Caco-2 (cell line): Measurements from ENCODE around the gene ITPR3. TPM values are rescaled to one million over a fixed set of nuclear protein-coding genes. Genes with fewer than 3 reads are reported as not detected.
A peak's percentile ranks its signal among the peaks of the same experiment; 100 is the strongest.

Experiments used
- BruUV-seq: library from RNA; stranded (reverse); fragments of 400-500 nt; replicated peaks from 2 replicates; lab custom pipeline; 2021; lab: Mats Ljungman, UMichigan
- CTCF ChIA-PET: fragments of 300-600 bp; sonication (Branson Sonifier 250); formaldehyde crosslinking; loops from one replicate; lab custom pipeline; 2022; ENCODE audit warnings: antibody characterized with exemption; lab: Charles Lee
- POLR2A ChIA-PET: fragments of 300-600 bp; sonication (Branson Sonifier 250); formaldehyde crosslinking; loops from one replicate; lab custom pipeline; 2022; ENCODE audit warnings: antibody characterized with exemption; lab: Charles Lee
- DNase-seq, 2 experiments: peaks; one replicate each; pipeline versions ENCODE4 v3.0.0 to v3.0.0-alpha.2; 2020 to 2022
- H3K27me3 ChIP-seq: replicated peaks from 2 replicates; pipeline ENCODE4 v1.6.0; 2011; ENCODE audit warnings: low read length; ENCODE audit not compliant: control insufficient read depth, insufficient read depth
- H3K36me3 ChIP-seq: 2 replicates; pipeline ENCODE4 v1.5.1; 2011; ENCODE audit warnings: low read length; ENCODE audit not compliant: control insufficient read depth, insufficient read depth
- H3K4me1 ChIP-seq: fragments of 250-450 bp; sonication (Bioruptor Pico); 2 replicates; pipeline ENCODE4 v1.5.1; 2020; ENCODE audit warnings: mild to moderate bottlenecking
- H3K4me3 ChIP-seq: 2 replicates; pipeline ENCODE4 v1.5.1; 2011; ENCODE audit warnings: low read depth, mild to moderate bottlenecking, control low read depth, low read length
- H3K9me3 ChIP-seq: fragments of 250-450 bp; sonication (Bioruptor Pico); 2 replicates; pipeline ENCODE4 v1.5.1; 2020; ENCODE audit warnings: mild to moderate bottlenecking, moderate library complexity
- H3K27ac Mint-ChIP-seq: one replicate; pipeline ENCODE4 v1.8.0; 2022; ENCODE audit warnings: mixed read lengths; ENCODE audit not compliant: unreplicated experiment
- H3K27me3 Mint-ChIP-seq: one replicate; pipeline ENCODE4 v1.8.0; 2022; ENCODE audit warnings: mixed read lengths; ENCODE audit not compliant: insufficient read depth, unreplicated experiment
- H3K36me3 Mint-ChIP-seq: one replicate; pipeline ENCODE4 v1.8.0; 2022; ENCODE audit warnings: mild to moderate bottlenecking, mixed read lengths; ENCODE audit not compliant: insufficient read depth, unreplicated experiment
- H3K4me1 Mint-ChIP-seq: one replicate; pipeline ENCODE4 v1.8.0; 2022; ENCODE audit warnings: low read depth, mixed read lengths; ENCODE audit not compliant: unreplicated experiment
- H3K4me3 Mint-ChIP-seq: one replicate; pipeline ENCODE4 v1.8.0; 2022; ENCODE audit warnings: mild to moderate bottlenecking, moderate library complexity, mixed read lengths; ENCODE audit not compliant: unreplicated experiment
- H3K9me3 Mint-ChIP-seq: one replicate; pipeline ENCODE4 v1.8.0; 2022; ENCODE audit warnings: mixed read lengths; ENCODE audit not compliant: unreplicated experiment
- CTCF ChIP-seq, 2 experiments: fragments of 200-600 bp in 1 of 2; IDR thresholded peaks; 1 replicate in 1 of 2; 2 replicates in 1 of 2; pipeline versions ENCODE4 v1.5.1 to v1.8.0; 2011 to 2022; ENCODE audit warnings: antibody characterized with exemption in 1 of 2, control low read depth in 1 of 2, inconsistent platforms in 1 of 2, low read depth in 1 of 2, low read length in 1 of 2, mild to moderate bottlenecking in 1 of 2, moderate library complexity in 1 of 2; ENCODE audit not compliant: insufficient read depth in 1 of 2, severe bottlenecking in 1 of 2, unreplicated experiment in 1 of 2
- intact Hi-C: fragments of 100-400 bp; cut with micrococcal nuclease; formaldehyde crosslinking; loops from one replicate; pipeline ENCODE4 v1.10.0; 2022; ENCODE audit not compliant: unreplicated experiment
- total RNA-seq: library from RNA; stranded (reverse); gene quantifications from 2 replicates; pipeline ENCODE4 v1.2.3, GENCODE V29; 2022

Gene ITPR3
- total RNA-seq, 1 experiment from 2014 or later: 42.1 TPM

GRCh38 chr6:33623895-33624381 is 2.8 kb downstream of the ITPR3 start:
- ChIA-PET CTCF (interaction anchor here (1.0 to 1.5 kb wide), 2 partner anchors 8 to 138 kb away, joined by 3 read pairs; no protein-coding TSS in a partner anchor), POLR2A (interaction anchor here (0.5 kb wide), 1 partner anchor 1767 kb away, joined by 3 read pairs; no protein-coding TSS in a partner anchor)
- BruUV-seq: no TSS peak
- H3K4me1 Mint-ChIP-seq: peaks cover 40% of the 10 kb centered on the region
- Histone ChIP-seq H3K27me3 (no peaks in the 10 kb centered on the region), H3K36me3 (no peaks in the 10 kb centered on the region; the same call in 1 of the 2 replicates), H3K9me3 (no peaks in the 10 kb centered on the region), H3K4me1 (peaks cover 58% of the 10 kb centered on the region), H3K4me3 (peak overlapping the region; percentile 7)
- TF ChIP-seq CTCF (IDR thresholded peaks at IDR 0.05; ENCODE audit: insufficient read depth in 1 of 2, low read depth in 1 of 2, low read length in 1 of 2, severe bottlenecking in 1 of 2, unreplicated experiment in 1 of 2): no peak
- H3K4me3 Mint-ChIP-seq: peak overlapping the region; percentile 86
- intact Hi-C loops: loop anchor here (2.0 kb wide), 1 partner anchor 33 kb away; no protein-coding TSS in a partner anchor
- no peaks in the 10 kb centered on the region for H3K9me3 Mint-ChIP-seq
- peak in 1 of 2 experiments; percentile 43 for DNase-seq
- H3K27ac Mint-ChIP-seq: peak overlapping the region; percentile 69
- H3K36me3 Mint-ChIP-seq: peaks cover 7% of the 10 kb centered on the region
- no peaks in the 10 kb centered on the region for H3K27me3 Mint-ChIP-seq

- no peak for TF ChIP-seq CTCF (IDR thresholded peaks at IDR 0.05; ENCODE audit: insufficient read depth in 1 of 2, low read depth in 1 of 2, low read length in 1 of 2, severe bottlenecking in 1 of 2, unreplicated experiment in 1 of 2)
- Mint-ChIP-seq H3K27me3 (no peaks in the 10 kb centered on the region), H3K9me3 (no peaks in the 10 kb centered on the region), H3K4me3 (no peak overlapping the region), H3K36me3 (peaks cover 7% of the 10 kb centered on the region), H3K27ac (no peak overlapping the region), H3K4me1 (peaks cover 40% of the 10 kb centered on the region)
- CTCF ChIA-PET: no interaction called here
- H3K9me3 ChIP-seq: no peaks in the 10 kb centered on the region
- DNase-seq: no peak
- H3K27me3 ChIP-seq: no peaks in the 10 kb centered on the region
- no TSS peak for BruUV-seq
- intact Hi-C loops: no loop called here
- POLR2A ChIA-PET: no interaction called here
- no peak overlapping the region for H3K4me3 ChIP-seq
- peaks cover 55% of the 10 kb centered on the region for H3K4me1 ChIP-seq
- H3K36me3 ChIP-seq: no peaks in the 10 kb centered on the region; the same call in 1 of the 2 replicates
Observed at GRCh38 chr6:33624856-33625255, 3.7 kb downstream of the ITPR3 start.

- Mint-ChIP-seq H3K27me3 (no peaks in the 10 kb centered on the region), H3K27ac (peak overlapping the region; percentile 84), H3K36me3 (peaks cover 23% of the 10 kb centered on the region), H3K4me1 (peaks cover 54% of the 10 kb centered on the region), H3K4me3 (peak overlapping the region; percentile 49), H3K9me3 (no peaks in the 10 kb centered on the region)
- Histone ChIP-seq H3K4me1 (peaks cover 73% of the 10 kb centered on the region), H3K9me3 (no peaks in the 10 kb centered on the region), H3K36me3 (peaks cover 2% of the 10 kb centered on the region), H3K27me3 (no peaks in the 10 kb centered on the region), H3K4me3 (no peak overlapping the region)
- CTCF ChIA-PET: no interaction called here
- POLR2A ChIA-PET: no interaction called here
- peak; percentile 64 to 79 for DNase-seq
- BruUV-seq: no TSS peak
- intact Hi-C loops: no loop called here
- TF ChIP-seq CTCF (IDR thresholded peaks at IDR 0.05; ENCODE audit: insufficient read depth in 1 of 2, low read depth in 1 of 2, low read length in 1 of 2, severe bottlenecking in 1 of 2, unreplicated experiment in 1 of 2): no peak
Observed at GRCh38 chr6:33627876-33628275, 6.8 kb downstream of the ITPR3 start.
